Hematopoietic multipotent progenitor cell (in vitro differentiated cells): Measurements from ENCODE around the gene METTL3. TPM values are rescaled to one million over a fixed set of nuclear protein-coding genes. Genes with fewer than 3 reads are reported as not detected.

Experiments
- DNase-seq, 3 donors: peaks; one replicate each; pipeline ENCODE4 v3.0.0-alpha.2; 2011 to 2015; ENCODE audit warnings: low read depth in 2 of 3, low spot score in 2 of 3
- total RNA-seq: library from RNA; depleted of rRNA; stranded (reverse); fragments of >200 nt; gene quantifications from one replicate; pipeline ENCODE4 v1.2.3, GENCODE V29; 2012

Gene METTL3
- total RNA-seq, 1 donor, result 126 TPM

DNA sequence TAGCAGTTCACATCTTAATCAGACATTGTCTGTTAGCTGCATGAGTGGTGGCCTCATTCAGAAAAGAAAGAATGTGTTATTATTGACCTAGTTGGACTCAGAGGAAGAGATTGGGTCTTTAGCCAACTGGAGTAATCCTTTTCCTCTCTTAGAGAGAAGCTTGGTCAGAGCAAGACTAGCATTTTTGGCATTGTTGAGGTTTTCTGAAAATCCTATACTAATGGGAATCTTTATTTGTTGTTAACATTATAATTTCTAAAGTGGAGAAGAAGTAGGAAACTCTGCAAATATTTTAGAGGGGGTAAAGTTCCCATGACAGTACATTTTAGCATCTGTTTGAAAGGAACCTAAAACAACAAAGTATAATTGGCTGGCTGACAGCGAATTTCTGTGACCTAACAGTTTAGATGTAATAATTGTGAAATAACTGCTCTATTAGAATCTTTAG is 24.5 kb downstream of the METTL3 start:
- no peak for DNase-seq

DNA sequence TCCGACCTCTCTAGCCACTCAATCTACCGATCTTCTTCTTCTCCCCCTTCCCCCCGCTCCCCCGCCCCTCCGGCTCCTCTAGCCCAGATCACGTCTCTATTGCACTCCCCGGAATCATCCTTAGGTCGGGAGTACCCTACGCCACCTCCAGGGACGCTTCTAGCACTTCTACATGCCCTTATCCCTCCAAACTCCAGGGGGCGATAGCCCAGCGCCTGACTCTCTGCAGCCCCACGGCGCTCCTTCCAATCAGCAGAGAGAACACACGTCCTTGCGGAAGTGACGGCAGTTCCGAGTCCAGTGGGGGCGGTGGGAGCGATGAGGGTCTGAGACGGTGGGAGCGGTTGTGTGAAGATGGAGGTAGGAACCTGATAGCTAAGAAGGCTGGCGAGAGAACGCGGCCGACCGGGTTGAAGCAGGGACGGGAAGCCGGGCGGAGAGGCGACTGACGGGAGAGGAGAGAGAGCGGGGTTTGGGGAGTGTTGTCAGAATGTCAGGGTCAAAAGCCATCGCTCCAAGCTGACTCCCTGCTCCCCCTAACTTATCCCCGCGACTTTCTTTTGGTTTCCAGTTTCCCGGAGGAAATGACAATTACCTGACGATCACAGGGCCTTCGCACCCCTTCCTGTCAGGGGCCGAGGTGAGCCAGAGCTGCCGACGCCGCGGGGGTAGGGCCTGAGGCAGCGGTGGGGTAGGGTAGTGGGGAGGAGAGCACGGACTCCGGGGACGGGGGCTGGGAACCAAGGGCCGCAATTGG is 34.0 kb downstream of the METTL3 start, which contains the start of the genes RAB2B and TOX4:
TSS of gene RAB2B (minus strand) at position 35 of the 757 bp plus-strand sequence. CDS start 87 bp downstream, outside the sequence.
TSS of gene TOX4 (plus strand) at position 271 of the 757 bp plus-strand sequence. CDS start at position 355, 84 bp downstream.
- peak; percentile 89 to 99 (median 98) for DNase-seq

DNA sequence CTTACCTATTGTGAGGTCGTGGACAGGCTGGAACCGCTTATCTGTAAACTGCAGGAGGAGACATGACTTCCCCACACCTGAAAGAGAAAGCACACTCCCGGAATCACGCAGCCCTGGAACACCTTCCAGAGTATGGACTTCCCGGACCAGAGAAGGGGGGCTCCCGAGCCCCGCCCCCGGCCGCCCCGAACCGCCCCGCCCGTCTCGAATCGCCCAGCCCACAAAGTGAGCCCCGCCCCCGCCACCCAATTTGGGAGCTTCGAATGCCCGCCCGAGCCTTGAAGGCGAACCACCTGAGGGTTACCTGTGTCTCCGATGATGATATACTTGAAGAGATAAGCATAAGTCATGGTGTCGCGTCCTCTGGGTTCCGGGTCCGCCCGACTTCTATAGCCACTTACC is 34.6 kb downstream of the METTL3 start:
- DNase-seq, result no peak

DNA sequence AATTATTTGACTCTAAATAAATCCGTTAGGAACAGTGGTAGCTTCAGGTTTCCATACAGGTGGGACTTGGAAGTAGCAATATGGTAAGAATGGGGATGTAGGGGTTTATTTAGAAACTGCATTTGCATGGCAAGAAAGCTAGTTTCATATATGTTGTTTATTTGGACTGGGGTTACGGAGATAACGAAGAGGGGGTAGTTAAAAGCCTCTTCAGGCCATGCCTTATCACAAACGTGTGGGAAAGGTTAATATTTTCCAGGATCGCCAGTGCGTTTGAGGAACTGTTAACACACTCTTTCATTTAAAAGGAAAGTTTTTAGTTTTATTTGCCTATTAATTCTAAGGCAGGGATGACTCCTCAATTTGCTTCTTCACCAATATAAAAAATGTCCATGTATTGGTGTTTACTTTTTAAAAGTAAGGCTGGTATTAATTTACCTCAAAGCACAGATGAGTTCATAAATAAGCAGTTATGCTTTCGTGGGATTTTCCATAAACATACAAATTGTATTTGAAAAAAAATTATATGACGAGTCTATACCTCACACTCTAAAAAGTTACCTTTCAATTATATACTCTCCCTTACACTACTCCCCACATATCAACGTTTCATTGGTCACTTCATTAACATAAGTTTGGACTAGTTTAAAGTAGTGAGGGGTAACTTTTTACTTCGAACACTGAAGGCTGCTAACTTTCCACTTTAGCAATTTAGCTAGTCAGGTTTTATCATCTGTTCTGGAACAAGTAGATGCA is 35.2 kb downstream of the METTL3 start:
- no peak for DNase-seq

DNA sequence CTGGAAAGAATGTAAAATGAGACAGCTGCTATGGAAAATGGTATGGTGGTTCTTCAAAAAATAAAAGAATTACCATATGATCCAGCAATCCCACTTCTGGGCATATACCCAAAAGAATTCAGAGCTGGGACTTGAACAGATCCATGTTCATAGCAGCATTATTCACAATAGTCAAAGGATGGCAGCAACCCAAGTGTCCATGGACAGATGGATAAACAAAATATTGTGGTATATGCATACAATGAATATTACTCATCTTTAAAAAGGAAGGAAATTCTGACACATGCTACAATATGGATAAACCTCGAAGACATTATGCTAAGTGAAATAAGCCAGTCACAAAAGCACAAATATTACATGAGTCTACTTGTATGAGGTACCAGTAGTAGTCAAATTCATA is 43.5 kb downstream of the METTL3 start:
- DNase-seq, result no peak

DNA sequence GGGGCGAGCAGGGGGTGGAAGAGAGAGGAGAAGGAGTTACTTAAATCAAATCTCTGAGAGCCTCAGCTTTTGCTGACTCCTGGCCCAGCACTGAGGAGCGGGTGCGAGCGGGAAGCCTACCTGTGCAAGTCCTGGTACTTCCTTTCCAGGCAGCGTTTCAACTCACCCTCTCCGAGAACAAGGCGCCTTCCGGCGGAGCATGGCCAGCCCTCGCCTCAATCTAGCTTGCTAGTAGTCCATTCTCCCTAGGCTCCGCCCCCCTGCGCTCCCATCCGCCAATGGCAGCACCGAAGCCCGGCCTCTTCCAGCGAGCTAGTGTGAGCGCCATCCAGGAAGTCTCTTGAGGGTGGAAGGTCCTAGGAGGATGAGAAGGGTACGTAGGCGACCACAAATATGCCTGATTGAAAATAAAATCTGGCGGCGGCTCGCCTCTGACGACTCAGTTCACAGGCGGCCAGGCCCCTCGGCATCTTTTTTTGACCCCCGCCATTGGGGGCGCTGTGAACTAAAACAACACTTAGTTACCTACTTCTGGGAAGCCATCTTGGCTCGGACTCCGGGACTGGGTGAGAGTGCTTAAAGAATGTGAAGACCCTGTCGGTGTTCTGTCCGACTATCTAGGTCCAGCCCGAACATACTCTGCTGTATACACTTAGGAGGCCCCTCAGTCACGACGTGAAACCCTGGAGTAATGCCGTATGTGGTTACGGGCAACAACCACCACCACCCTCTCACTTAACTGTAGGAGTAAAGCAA is 55.0 kb downstream of the METTL3 start, which contains the start of gene CHD8:
TSS of gene CHD8 (minus strand) at position 212 of the 756 bp plus-strand sequence. CDS start 24,480 bp downstream, outside the sequence.
- DNase-seq, result peak; percentile 92 to 100 (median 99)

DNA sequence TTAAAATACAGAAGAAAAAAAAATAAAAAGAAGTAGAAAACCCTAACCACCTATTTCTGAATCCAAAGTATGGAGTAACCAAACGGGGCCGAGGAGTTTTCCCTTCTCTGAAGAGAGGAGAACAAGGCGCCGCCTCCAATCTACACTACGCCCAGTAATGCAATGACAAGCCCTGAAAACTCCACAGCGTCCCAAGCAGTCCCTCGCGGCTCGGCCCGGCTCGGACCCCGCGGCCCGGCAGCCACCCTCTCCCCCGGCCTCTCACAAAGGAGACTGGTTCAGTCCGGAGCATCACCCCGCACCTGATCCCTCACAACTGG is 55.6 kb downstream of the METTL3 start:
- DNase-seq, result no peak

DNA sequence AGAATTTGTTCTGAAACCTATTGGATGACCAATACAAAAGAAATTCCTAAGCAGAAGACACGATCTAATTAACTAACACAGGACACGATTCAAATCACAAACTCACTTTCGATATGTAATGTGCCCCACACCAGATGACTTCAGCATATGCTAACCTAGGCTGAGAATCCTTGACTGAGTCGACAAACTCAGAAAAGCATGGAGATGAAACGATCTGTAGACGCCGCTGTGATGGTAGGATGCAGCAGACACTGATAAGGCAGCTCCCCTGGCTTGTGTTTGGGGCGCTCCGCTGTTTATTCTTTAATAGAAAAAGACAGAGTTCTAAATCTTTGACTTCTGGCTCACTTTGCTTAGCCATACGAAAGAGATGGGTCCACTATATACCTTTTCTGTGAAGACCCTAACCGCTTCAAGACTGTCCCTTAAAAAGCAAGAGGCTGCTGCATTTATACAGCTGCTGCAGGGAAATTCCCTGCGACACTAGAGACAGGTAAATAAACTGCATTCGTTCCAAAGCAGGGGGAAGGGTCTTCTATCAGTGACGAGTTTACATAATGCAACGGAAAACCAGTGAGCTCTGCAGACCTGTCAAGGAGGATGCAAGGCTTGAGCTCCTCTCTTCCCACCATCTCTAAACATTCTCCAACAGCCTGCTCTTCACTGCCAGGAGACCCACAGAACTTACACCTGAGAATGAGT is 56.1 kb downstream of the METTL3 start:
- peak in 1 of 3 donors; percentile 24 for DNase-seq

DNA sequence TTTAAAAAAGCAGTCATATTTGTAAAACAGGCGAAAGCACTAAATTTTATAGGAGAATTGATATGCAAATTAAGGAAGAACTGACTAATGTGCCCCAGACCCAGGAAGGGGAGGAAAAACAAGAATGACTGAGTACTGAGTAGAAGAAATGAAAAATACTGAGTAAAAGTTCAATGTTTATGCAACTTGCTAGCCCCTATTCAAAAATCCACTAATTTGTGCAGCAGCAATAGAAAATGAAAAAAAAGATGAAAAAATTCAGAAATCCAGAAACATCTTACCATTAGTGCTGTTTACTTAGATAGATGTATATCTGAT is 61.3 kb downstream of the METTL3 start:
- no peak for DNase-seq

Other genes starting within 250 kb of the METTL3 start
- 273 TPM for gene HNRNPC, start 241.9 kb downstream of the METTL3 start, total RNA-seq
- gene RPGRIP1, start 231.3 kb downstream of the METTL3 start, total RNA-seq, result under 0.01 TPM
- 50.4 TPM for gene SUPT16H, start 127.3 kb downstream of the METTL3 start, total RNA-seq
- 78.6 TPM for gene CHD8, start 55.2 kb downstream of the METTL3 start, total RNA-seq
- 19.1 TPM for gene RAB2B, start 34.4 kb downstream of the METTL3 start, total RNA-seq
- 36.9 TPM for gene TOX4, start 34.1 kb downstream of the METTL3 start, total RNA-seq
- 7.0 TPM for gene SALL2, start 15.0 kb upstream of the METTL3 start, total RNA-seq
- not detected for gene OR10G3, start 68.7 kb upstream of the METTL3 start, total RNA-seq
- not detected for gene OR10G2, start 123.6 kb upstream of the METTL3 start, total RNA-seq
- under 0.01 TPM for gene OR4E2, start 142.5 kb upstream of the METTL3 start, total RNA-seq
- 0.27 TPM for gene OR4E1, start 162.5 kb upstream of the METTL3 start, total RNA-seq